ENCODE measurements around the gene ANGPTL2. TPM values are rescaled to one million over a fixed set of nuclear protein-coding genes. Genes with fewer than 3 reads are reported as not detected.

ANGPTL2 gene
- total and polyA plus RNA-seq, 9 of the 15 experiments (the other 6 are each of a cell fraction or from before 2014, with no cell fraction given), result not detected

GRCh38 chr9:127159325-127159801 is 36.9 kb upstream of the ANGPTL2 start (continued):
- TF ChIP-seq JUN (IDR thresholded peaks at IDR 0.05; ENCODE audit: borderline replicate concordance, low read depth, low read length), result peak; percentile 62; the same call in 1 of the 2 replicates
- TF ChIP-seq JUN (CRISPR knock-in tag; IDR thresholded peaks at IDR 0.05; ENCODE audit: borderline replicate concordance), result no peak
- no peak for TF ChIP-seq NR4A1 (CRISPR knock-in tag; IDR thresholded peaks at IDR 0.05)
- peak; percentile 89 for TF ChIP-seq NR4A1 (tag; IDR thresholded peaks at IDR 0.05)
- peak; percentile 74; the same call in 1 of the 2 replicates for TF ChIP-seq ZNF431 (CRISPR knock-in tag; IDR thresholded peaks at IDR 0.05)
- TF ChIP-seq ZNF644 (tag; IDR thresholded peaks at IDR 0.05; ENCODE audit: low read depth), result peak; percentile 75; the same call in 1 of the 2 replicates
- TF ChIP-seq MAZ (CRISPR knock-in tag; conservative IDR thresholded peaks at IDR 0.05 in 1 of 2, IDR thresholded peaks at IDR 0.05 in 1 of 2), result peak; percentile 26 to 43; a peak in 1 of 4 replicates
- peak; percentile 88; the same call in 1 of the 2 replicates for TF ChIP-seq E2F5 (CRISPR knock-in tag; IDR thresholded peaks at IDR 0.05)
- no peak for TF ChIP-seq BRF2 (IDR thresholded peaks at IDR 0.05; ENCODE audit: borderline replicate concordance, insufficient read depth, insufficient read length)
- TF ChIP-seq TRIM25 (IDR thresholded peaks at IDR 0.05; ENCODE audit: borderline replicate concordance), result no peak
- TF ChIP-seq SPI1 (IDR thresholded peaks at IDR 0.05; ENCODE audit: borderline replicate concordance, low read depth, low read length), result no peak
- no peak for TF ChIP-seq SRSF9 (IDR thresholded peaks at IDR 0.05; ENCODE audit: borderline replicate concordance, low read depth, low read length)
- 0 out of 2 replicates have a peak, but pooled peaks have one; percentile 44 for TF ChIP-seq ETV1 (tag; conservative IDR thresholded peaks at IDR 0.05; ENCODE audit: low read depth)
- no peak for TF ChIP-seq BCLAF1 (IDR thresholded peaks at IDR 0.05; ENCODE audit: borderline replicate concordance in 1 of 2, control insufficient read depth in 1 of 2, low read depth in 2 of 2, low read length in 1 of 2)
- no peak for TF ChIP-seq SIX5 (IDR thresholded peaks at IDR 0.05; ENCODE audit: borderline replicate concordance in 1 of 2, insufficient read depth in 1 of 2, low read depth in 1 of 2, low read length in 2 of 2)
- no peak for TF ChIP-seq STAT5A (IDR thresholded peaks at IDR 0.05; ENCODE audit: borderline replicate concordance, low read length)
- TF ChIP-seq ZBTB33 (CRISPR knock-in tag; IDR thresholded peaks at IDR 0.05), result peak; percentile 79
- no peak for TF ChIP-seq ZNF143 (CRISPR knock-in tag; IDR thresholded peaks at IDR 0.05)

Data from K562 (cell line).